BJ (cell line): ENCODE results near the gene DHRSX. TPM values are rescaled to one million over a fixed set of nuclear protein-coding genes. Genes with fewer than 3 reads are reported as not detected.
"Not testable (repeated sequence)": the region's sequence is repeated elsewhere in the genome, so short reads cannot be mapped to it uniquely, and the experiment has no call there.

ENCODE experiments used
- CTCF ChIA-PET: fragments of 350-600 bp; formaldehyde crosslinking; extraction: SDS; loops from one replicate; lab custom pipeline; 2021; ENCODE audit warnings: antibody characterized with exemption, inconsistent platforms; lab: Yijun Ruan, JAX
- POLR2A ChIA-PET: fragments of 300-600 bp; sonication (Branson Sonifier 250); formaldehyde crosslinking; extraction: SDS; loops from one replicate; lab custom pipeline; 2021; ENCODE audit warnings: antibody characterized with exemption; lab: Charles Lee
- DNase-seq: peaks from one replicate; pipeline ENCODE4 v3.0.0-alpha.2; 2011; ENCODE audit warnings: low read depth
- H3K27me3 ChIP-seq: 2 replicates; pipeline ENCODE4 v1.6.0; 2011; ENCODE audit warnings: low read length; ENCODE audit not compliant: control insufficient read depth, insufficient read depth
- H3K36me3 ChIP-seq: 2 replicates; pipeline ENCODE4 v1.5.1; 2011; ENCODE audit warnings: low read length; ENCODE audit not compliant: control insufficient read depth, insufficient read depth
- H3K4me3 ChIP-seq: 2 replicates; pipeline ENCODE4 v1.5.1; 2011; ENCODE audit warnings: low read depth, mild to moderate bottlenecking, control low read depth, low read length
- CTCF ChIP-seq: IDR thresholded peaks from 2 replicates; pipeline ENCODE4 v1.5.1; 2011; ENCODE audit warnings: low read depth, mild to moderate bottlenecking, control low read depth, inconsistent platforms, low read length, moderate library complexity; ENCODE audit not compliant: insufficient read depth
- polyA plus RNA-seq: library from polyadenylated mRNA; depleted of rRNA; stranded (reverse); fragments of >200 nt; gene quantifications from 2 replicates; pipeline ENCODE4 v1.2.3, GENCODE V29; 2011

The DHRSX gene
- polyA plus RNA-seq, 1 experiment: 66.2 TPM

DNA sequence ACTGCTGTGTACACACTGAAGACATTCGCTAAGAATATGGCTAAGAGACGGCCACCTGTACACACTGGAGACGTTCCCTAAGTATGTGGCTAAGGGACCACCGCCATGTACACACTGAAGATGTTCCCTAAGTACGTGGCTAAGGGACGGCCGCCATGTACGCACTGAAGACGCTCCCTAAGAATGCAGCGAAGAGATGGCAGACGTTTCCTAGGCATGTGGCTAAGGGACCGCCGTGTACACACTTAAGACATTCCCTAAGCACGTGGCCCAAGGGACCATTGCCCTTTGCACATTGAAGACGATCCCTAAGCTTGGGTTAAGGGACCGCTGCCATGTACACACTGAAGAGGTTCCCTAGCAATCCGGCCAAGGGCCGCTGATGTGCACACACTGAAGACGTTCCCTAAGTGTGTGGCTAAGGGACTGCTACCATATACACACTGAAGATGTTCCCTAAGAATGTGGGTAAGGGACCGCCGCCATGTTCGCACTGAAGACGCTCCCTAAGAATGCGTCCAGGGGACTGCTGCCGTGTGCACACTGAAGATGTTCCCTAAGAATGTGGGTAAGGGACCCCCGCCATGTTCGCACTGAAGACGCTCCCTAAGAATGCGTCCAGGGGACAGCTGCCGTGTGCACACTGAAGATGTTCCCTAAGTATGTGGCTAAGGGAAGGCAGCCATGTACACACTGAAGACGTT, 36.7 kb downstream of the DHRSX start:
- Histone ChIP-seq H3K36me3 (no peaks in the 10 kb centered on the region), H3K27me3 (no peaks in the 10 kb centered on the region), H3K4me3 (no peak overlapping the region)
- no peak for TF ChIP-seq CTCF
- POLR2A ChIA-PET: no interaction called here
- CTCF ChIA-PET: no interaction called here
- DNase-seq: no peak

DNA sequence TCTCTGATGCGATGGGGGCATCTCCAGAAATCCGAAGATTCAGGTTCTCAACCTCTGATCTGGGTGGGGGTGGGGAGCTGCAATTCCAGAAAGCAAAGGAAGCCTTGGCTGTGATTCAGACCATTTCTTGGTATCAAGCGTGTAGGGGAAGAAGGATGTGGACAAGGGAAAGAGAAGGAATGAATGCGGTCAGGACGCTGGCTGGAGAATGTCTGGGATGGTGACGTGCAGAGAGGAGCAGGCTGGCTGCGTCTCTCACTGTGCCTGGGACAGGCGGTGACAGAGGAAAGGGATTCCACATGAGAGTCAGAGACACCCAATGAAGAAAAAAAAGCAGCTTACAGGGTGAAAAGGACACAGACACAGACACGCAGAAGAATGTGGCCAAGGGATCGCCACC, 37.3 kb downstream of the DHRSX start:
- CTCF ChIA-PET, POLR2A ChIA-PET, DNase-seq, H3K4me3 ChIP-seq, H3K36me3 ChIP-seq, H3K27me3 ChIP-seq: not testable (repeated sequence)

DNA sequence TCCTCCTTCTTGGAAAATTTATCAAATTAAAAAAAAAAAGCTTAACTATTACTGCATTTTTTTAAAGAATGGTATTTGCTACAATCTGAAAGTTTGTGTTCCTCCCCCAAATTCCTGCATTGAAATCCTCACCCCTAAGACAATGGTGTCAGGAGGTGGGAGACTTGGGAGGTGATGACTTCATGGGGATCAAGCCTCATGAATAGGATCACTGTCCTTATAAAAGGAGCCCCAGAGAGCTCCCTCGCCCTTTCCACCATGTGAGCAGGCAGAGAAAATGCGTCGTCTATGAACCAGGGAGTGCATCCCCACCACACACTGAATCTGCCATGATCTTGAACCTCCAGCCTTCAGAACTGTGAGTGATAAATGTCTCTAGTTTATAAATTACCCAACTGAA, 38.0 kb downstream of the DHRSX start:
- no peaks in the 10 kb centered on the region for H3K27me3 ChIP-seq
- ChIA-PET POLR2A (no interaction called here), CTCF (no interaction called here)
- no peak for DNase-seq
- no peak for TF ChIP-seq CTCF
- H3K4me3 ChIP-seq: no peak overlapping the region
- no peaks in the 10 kb centered on the region for H3K36me3 ChIP-seq

- CTCF ChIA-PET: no interaction called here
- DNase-seq: no peak
- TF ChIP-seq CTCF: no peak
- Histone ChIP-seq H3K36me3 (no peaks in the 10 kb centered on the region), H3K4me3 (no peak overlapping the region), H3K27me3 (no peaks in the 10 kb centered on the region)
- POLR2A ChIA-PET: no interaction called here
Observed at GRCh38 chrX:2462074-2462473, 38.7 kb downstream of the DHRSX start.

GRCh38 chrX:2461711-2462016, 39.1 kb downstream of the DHRSX start:
- no peak for DNase-seq
- ChIA-PET POLR2A (no interaction called here), CTCF (no interaction called here)
- no peak overlapping the region for H3K4me3 ChIP-seq
- TF ChIP-seq CTCF: no peak
- H3K27me3 ChIP-seq: no peaks in the 10 kb centered on the region
- H3K36me3 ChIP-seq: no peaks in the 10 kb centered on the region

DNA sequence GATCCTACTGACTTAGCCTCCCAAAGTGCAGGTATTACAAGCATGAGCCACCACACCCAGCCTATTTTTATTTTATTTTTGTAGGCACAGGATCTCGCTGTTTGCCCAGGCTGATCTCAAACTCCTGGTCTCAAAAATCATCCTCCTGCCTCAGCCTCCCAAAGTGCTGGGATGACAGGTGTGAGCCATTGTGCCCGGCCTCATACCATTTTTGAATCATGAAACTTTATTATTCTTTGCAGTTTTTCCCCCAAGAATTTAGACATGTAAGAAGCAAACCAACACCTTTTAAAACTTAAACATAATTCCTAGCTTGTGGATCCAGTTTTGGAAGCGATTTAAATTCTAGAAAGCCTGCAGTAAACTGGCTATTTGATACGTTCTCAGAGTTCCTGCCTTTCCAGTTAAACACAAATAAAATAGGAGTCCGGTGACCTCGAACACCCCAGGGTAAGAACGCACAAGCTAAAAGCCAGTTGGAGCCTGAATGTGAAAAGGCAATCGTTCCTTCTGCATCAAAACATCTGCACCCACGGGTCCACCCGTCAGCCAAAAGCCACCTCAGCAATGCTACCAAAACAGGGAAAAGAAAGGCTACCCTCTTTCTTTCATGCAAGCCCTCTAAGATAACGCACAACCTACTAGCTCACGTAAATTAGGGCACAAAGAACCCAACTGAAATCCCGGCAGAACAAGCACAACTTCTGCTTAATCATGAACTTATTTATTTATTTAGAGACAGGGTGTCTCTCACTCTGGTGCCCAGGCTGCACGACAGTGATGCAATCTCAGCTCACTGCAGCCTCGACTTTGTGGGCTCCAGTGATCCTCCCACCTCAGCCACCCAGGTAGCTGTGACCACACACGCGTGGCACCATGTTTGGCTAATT, 39.7 kb downstream of the DHRSX start:
- H3K36me3 ChIP-seq, H3K27me3 ChIP-seq, DNase-seq, POLR2A ChIA-PET, H3K4me3 ChIP-seq, CTCF ChIA-PET: not testable (repeated sequence)

GRCh38 chrX:2460048-2460447, 40.7 kb downstream of the DHRSX start:
- H3K27me3 ChIP-seq, H3K4me3 ChIP-seq, DNase-seq, CTCF ChIA-PET, H3K36me3 ChIP-seq, POLR2A ChIA-PET: not testable (repeated sequence)
